Measurements from ENCODE around the gene MFSD11.
"Not testable (repeated sequence)": the region's sequence is repeated elsewhere in the genome, so short reads cannot be mapped to it uniquely, and the experiment has no call there.

MFSD11 gene

GRCh38 chr17:76737676-76738467, at the start of gene MFSD11:
Gene MFSD11, plus strand, starts transcription at chr17:76738119. Its CDS starts 234 bp downstream, at chr17:76738353.
- DNase-seq, result peak; percentile 97

- DNase-seq, result no peak
Measured at GRCh38 chr17:76688165-76688622, 49.7 kb upstream of the MFSD11 start.

DNA sequence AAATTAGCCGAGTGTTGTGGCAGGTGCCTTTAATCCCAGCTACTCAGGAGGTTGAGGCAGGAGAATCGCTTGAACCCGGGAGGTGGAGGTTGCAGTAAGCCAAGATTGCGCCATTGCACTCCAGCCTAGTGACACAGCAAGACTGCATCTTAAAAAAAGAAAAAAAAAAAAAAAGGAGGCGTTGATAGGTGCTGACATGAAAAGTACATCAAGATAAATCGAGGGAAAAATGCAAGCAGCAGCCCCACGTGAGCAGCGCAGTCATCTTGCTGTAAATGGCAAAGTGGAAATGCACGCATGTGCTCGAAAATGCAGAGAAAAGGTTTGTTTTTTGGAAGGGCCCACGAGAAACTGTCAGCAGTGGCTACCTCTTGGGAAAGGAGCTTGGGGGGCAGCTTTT, 48.1 kb upstream of the MFSD11 start:
- no peak for DNase-seq

DNA sequence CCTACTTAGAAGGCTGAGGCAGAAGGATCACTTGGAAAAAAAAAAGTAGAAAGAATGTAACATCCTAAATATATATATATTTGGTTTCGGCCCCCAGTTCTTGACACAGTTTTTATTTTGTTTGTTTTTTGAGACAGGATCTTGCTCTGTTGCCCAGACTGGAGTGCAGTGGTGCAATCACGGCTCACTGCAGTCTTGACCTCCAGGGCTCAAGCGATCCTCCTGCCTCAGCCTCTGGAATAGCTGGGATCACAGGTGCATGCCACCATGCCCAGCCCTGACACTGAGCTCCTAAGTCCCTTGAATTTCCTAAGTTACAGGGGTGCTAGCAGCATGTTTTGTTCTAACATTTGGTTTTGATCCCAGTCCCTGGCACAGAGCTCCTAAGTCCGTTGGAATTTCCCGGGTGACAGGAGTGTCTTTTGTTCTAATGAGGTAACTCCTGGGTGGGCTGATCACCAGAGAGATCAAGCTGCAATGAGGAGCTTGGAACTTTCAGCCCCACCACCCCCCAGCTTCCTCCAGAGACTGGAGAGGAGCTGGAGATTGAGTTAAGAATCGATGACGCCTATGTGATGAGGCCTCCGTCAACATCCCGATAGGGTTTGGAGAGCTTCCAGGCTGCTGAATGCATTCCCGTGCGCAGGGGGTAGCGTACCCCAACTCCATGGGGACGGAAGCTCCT, 47.2 kb upstream of the MFSD11 start:
- no peak for DNase-seq

- DNase-seq, result no peak
Measured at GRCh38 chr17:76691379-76692191, 46.3 kb upstream of the MFSD11 start.

DNA sequence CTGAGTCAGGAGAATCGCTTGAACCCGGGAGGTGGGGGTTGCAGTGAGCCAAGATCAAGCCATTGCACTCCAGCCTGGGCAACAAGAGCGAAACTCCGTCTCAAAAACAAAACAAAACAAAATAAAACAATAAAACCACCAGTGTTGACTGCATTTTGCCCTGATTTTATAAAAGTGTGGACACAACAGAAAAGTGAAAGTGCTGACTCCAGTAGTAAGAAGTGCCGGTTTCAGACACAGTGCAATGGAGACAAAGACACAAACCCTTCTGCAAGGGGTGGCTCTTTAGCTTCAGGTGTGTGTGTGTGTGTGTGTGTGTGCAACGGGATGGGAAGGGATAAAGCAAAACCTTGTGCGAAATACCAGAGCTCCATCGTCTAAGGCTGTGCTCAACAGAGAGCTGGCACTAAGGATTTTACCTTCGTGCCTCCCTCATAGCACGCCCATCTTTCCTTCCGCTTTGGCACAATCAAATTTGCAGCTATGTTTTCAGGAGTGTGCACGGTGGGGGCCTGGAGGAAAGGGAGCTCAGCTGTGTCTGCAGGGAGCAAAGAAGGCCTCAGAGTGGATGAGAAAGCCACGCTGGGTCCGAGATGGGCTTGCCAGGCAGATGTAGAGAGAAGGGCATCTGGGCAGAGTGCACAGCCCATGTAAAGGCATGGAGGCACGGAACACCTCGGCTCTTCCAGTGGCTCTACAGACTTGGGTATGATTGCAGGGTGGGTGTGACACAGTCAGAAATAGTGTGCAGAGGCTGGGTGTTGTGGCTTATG, 42.7 kb upstream of the MFSD11 start:
- no peak for DNase-seq

GRCh38 chr17:76696763-76697701, 40.9 kb upstream of the MFSD11 start:
- peak; percentile 49 for DNase-seq

GRCh38 chr17:76697702-76698465, 40.0 kb upstream of the MFSD11 start:
- peak; percentile 37 for DNase-seq

GRCh38 chr17:76698466-76698977, 39.4 kb upstream of the MFSD11 start:
- DNase-seq, result not testable (repeated sequence)

DNA sequence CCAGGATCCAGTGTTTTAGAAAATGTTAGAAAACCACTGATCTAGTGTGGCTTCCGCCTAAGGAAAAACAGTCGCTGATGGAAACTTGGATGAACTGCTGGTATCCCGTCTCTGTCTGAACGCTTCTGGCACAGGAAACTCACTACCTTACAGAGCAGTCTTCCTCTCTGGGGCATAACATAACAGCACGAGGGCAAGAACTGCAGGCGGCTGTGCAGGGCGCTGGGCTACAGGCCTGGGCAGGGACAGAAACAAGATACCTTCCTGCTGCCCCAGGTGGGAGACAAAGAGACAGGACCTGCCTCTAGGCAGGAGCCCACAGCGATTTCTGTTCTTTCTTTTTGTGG, 37.7 kb upstream of the MFSD11 start:
- peak; percentile 55 for DNase-seq

DNA sequence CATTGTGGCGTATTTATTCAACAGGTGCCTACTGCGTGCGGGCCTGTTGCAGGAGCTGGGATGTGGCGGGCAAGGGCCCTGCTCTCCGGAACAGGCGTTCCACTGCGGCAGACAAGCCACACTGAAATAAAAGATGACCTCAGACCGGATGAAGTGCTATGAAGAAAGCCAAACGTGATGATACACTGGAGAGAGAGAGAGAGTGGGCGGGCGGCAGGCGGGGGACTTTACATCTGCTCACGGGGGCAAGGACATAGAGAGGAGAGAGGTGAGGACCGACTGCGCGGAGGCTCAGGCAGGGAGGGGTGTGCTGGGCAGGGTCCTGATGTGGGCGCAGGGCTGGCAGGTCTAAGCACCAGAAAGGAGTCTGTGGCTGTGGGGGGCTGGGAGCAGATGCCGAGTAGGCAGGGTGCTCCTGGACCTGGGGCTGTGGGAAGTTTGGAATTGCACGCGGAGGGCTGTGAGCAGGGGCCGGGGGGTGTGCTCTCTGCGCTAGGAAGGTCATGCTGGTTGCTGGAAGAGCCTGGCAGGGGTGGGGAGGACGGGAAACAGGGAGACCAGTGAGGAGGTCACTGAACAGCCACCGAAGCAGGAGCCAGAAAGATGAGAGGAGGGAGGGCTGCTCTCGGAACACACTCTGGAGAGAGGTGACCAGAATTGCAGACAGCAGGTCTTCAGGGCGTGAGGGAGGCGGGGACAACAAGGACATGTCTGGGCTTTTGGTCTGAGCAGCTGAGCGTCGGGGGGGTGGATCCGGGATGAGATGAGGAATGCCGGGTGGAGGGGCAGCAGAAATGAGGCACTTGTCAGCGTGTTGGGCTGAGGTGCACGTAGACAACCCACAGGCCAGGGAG, 37.1 kb upstream of the MFSD11 start:
- peak; percentile 85 for DNase-seq

- DNase-seq, result peak; percentile 43
Measured at GRCh38 chr17:76701471-76701967, 36.4 kb upstream of the MFSD11 start.

- no peak for DNase-seq
Measured at GRCh38 chr17:76702076-76702475, 35.8 kb upstream of the MFSD11 start.

DNA sequence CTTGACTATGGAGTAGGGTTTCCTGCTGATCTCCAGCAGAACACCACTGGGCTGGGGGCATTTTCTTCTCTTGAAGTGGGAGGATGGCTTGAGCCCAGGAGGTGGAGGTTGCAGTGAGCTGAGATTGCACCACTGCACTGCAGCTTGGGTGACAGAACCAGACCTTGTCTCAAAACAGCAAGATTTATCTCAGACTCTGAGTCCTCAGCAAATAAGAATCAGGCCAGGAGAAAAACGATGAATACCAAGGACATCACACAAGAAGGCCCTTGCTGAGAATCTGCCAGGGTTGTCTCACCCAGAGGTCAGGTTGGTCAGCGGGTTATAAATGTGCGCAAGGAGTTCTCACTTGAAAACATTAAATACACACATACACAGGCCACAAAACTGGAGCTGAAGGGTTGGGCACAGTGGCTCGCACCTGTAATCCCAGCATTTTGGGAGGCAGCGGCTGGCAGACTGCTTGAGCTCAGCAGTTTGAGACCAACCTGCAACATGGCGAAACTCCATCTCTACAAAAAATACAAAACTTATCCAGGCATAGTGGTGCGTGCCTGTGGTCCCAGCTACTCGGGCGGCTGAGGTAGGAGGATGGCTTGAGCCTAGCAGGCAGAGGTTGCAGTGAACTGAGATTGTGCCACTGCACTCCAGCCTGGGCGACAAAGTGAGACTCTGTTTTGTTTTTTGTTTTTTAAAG, 34.8 kb upstream of the MFSD11 start:
- DNase-seq, result no peak

- DNase-seq, result peak; percentile 38
Measured at GRCh38 chr17:76704805-76705204, 33.1 kb upstream of the MFSD11 start.

DNA sequence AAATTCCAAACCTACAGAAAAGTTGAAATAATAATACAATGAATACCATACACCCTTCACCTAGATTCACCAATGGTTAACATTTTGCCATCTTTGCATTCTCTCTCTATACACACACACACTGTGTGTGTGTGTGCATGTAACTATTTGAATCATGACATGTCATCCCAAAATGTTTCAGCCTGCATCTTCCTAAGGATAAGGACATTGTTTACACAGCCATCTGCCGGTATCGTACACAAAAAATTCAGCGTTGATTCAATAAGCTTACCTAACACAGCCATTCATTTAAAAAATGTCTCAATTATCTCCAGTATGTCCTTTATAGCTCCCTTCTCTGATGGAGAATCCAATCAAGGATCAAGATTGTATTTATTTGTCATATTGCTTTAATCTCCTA, 31.1 kb upstream of the MFSD11 start:
- DNase-seq, result no peak

- peak; percentile 77 for DNase-seq
Measured at GRCh38 chr17:76707985-76708807, 29.7 kb upstream of the MFSD11 start.

Measured in right hindlimb (tissue), 1 donor.